Endothelial cell of umbilical vein (primary cell): ENCODE results near the gene MKNK1. TPM values are rescaled to one million over a fixed set of nuclear protein-coding genes. Genes with fewer than 3 reads are reported as not detected.

ENCODE experiments used
- BruUV-seq: library from RNA; stranded (reverse); fragments of 400-500 nt; replicated peaks from 2 replicates; lab custom pipeline; 2021; lab: Mats Ljungman, UMichigan
- CTCF ChIA-PET: fragments of 300-600, 350-600 bp; sonication (Branson Sonifier 250); formaldehyde crosslinking; loops from one replicate; lab custom pipeline; 2021; ENCODE audit warnings: antibody characterized with exemption, inconsistent platforms; lab: Charles Lee
- POLR2A ChIA-PET: fragments of 300-600, 350-600 bp; sonication (Branson Sonifier 250); formaldehyde crosslinking; loops from one replicate; lab custom pipeline; 2021; ENCODE audit warnings: antibody characterized with exemption, inconsistent platforms; lab: Charles Lee
- DNase-seq: peaks from one replicate; pipeline ENCODE4 v3.0.0-alpha.2; 2011; ENCODE audit warnings: low read depth, low spot score
- FAIRE-seq: peaks from 2 replicates; lab custom pipeline; 2011; peaks lifted over from hg19 to GRCh38; lab: Jason Lieb, UNC
- H2AFZ ChIP-seq: 2 replicates; pipeline ENCODE4 v1.6.0; 2012; ENCODE audit warnings: low read depth, low read length, control low read depth, inconsistent platforms
- H3K27ac ChIP-seq: 2 replicates; pipeline ENCODE4 v1.5.1; 2011; ENCODE audit warnings: low read depth, mild to moderate bottlenecking, control low read depth, low read length, moderate library complexity; ENCODE audit not compliant: insufficient read depth
- H3K27me3 ChIP-seq, 2 experiments: 2 replicates each; pipeline versions ENCODE4 v1.6.0 to v1.6.1; 2011; ENCODE audit warnings: low read length in 2 of 2, mixed read lengths in 1 of 2; ENCODE audit not compliant: control insufficient read depth in 2 of 2, insufficient read depth in 2 of 2
- H3K36me3 ChIP-seq, 2 experiments: 2 replicates in 1 of 2; 3 replicates in 1 of 2; pipeline ENCODE4 v1.5.1; 2011; ENCODE audit warnings: low read length in 2 of 2, mild to moderate bottlenecking in 1 of 2, moderate library complexity in 1 of 2; ENCODE audit not compliant: control insufficient read depth in 2 of 2, insufficient read depth in 2 of 2; ENCODE audit errors: extremely low read depth in 1 of 2
- H3K4me1 ChIP-seq: 3 replicates; pipeline ENCODE4 v1.5.1; 2011; ENCODE audit warnings: mild to moderate bottlenecking, low read length; ENCODE audit not compliant: control insufficient read depth, insufficient read depth; ENCODE audit errors: extremely low read depth
- H3K4me2 ChIP-seq: 2 replicates; pipeline ENCODE4 v1.6.1; 2011; ENCODE audit warnings: low read length, control low read depth, mixed read lengths; ENCODE audit not compliant: insufficient read depth
- H3K4me3 ChIP-seq, 3 experiments: fragments of 200-600 bp in 1 of 3; sonication (generic), shearing (Covaris generic) in 1 of 3; replicated peaks in 1 of 3; 2 replicates each; pipeline ENCODE4 v1.5.1; 2011 to 2016; ENCODE audit warnings: control low read depth in 3 of 3, low read length in 3 of 3, mild to moderate bottlenecking in 2 of 3, inconsistent platforms in 1 of 3, low read depth in 1 of 3, moderate library complexity in 1 of 3; ENCODE audit not compliant: insufficient read depth in 1 of 3
- H3K79me2 ChIP-seq: 2 replicates; pipeline ENCODE4 v1.6.0; 2012; ENCODE audit warnings: low read length, inconsistent platforms; ENCODE audit not compliant: control insufficient read depth, insufficient read depth
- H3K9ac ChIP-seq: replicated peaks from 2 replicates; pipeline ENCODE3; 2011; ENCODE audit warnings: low read length, control low read depth; ENCODE audit not compliant: insufficient read depth; ENCODE audit errors: extremely low read depth
- H3K9me1 ChIP-seq: replicated peaks from 3 replicates; pipeline ENCODE4 v1.6.0; 2011; ENCODE audit warnings: mild to moderate bottlenecking, low read length; ENCODE audit not compliant: control insufficient read depth, insufficient read depth; ENCODE audit errors: extremely low read depth
- H3K9me3 ChIP-seq: replicated peaks from 2 replicates; pipeline ENCODE4 v1.5.1; 2012; ENCODE audit warnings: low read length, inconsistent platforms; ENCODE audit not compliant: control insufficient read depth, insufficient read depth
- H4K20me1 ChIP-seq: replicated peaks from 2 replicates; pipeline ENCODE3; 2011; ENCODE audit warnings: mild to moderate bottlenecking, low read length; ENCODE audit not compliant: control insufficient read depth, insufficient read depth; ENCODE audit errors: extremely low read depth
- EZH2 ChIP-seq: IDR thresholded peaks from 2 replicates; pipeline ENCODE4 v1.6.1; 2012; ENCODE audit warnings: borderline replicate concordance, low read depth, mild to moderate bottlenecking, moderate library complexity, low read length, inconsistent platforms; ENCODE audit not compliant: severe bottlenecking
- FOS ChIP-seq: IDR thresholded peaks from 2 replicates; pipeline ENCODE4 v1.6.1; 2011; ENCODE audit warnings: mild to moderate bottlenecking, low read length, moderate library complexity, borderline replicate concordance; ENCODE audit not compliant: insufficient read depth
- GATA2 ChIP-seq: IDR thresholded peaks from 2 replicates; pipeline ENCODE4 v1.7.0; 2011; ENCODE audit warnings: low read depth, mild to moderate bottlenecking, moderate library complexity, mixed read lengths, low read length; ENCODE audit not compliant: insufficient read length, insufficient read depth
- JUN ChIP-seq: IDR thresholded peaks from 2 replicates; pipeline ENCODE4 v1.6.1; 2011; ENCODE audit warnings: borderline replicate concordance, low read depth; ENCODE audit not compliant: insufficient read length, insufficient read depth
- MYC ChIP-seq: IDR thresholded peaks from one replicate; pipeline ENCODE4 v1.6.1; 2011; ENCODE audit warnings: mild to moderate bottlenecking, low read depth, low read length
- POLR2A ChIP-seq: IDR thresholded peaks from 2 replicates; pipeline ENCODE4 v1.6.1; 2012; ENCODE audit warnings: low read depth, mild to moderate bottlenecking, control low read depth, low read length
- POLR2AphosphoS5 ChIP-seq: IDR thresholded peaks from 2 replicates; pipeline ENCODE4 v1.6.1; 2012; ENCODE audit warnings: low read depth, mild to moderate bottlenecking, control low read depth, low read length, moderate library complexity; ENCODE audit not compliant: insufficient read depth
- dilution Hi-C: fragments of 300-500 bp; cut with MboI; formaldehyde crosslinking; loops from one replicate; pipeline ENCODE4 v1.15.0; 2019; ENCODE audit warnings: low sequenced_read_pairs; ENCODE audit not compliant: extremely low pct_ligation_motif_present
- intact Hi-C: fragments of 100-400 bp; cut with micrococcal nuclease; formaldehyde crosslinking; loops from one replicate; pipeline ENCODE4 v1.10.0; 2022
- polyA plus RNA-seq, 4 experiments: library from polyadenylated mRNA; depleted of rRNA in 3 of 4; stranded (reverse) in 3 of 4; unstranded in 1 of 4; fragments of >200 nt; gene quantifications; 2 replicates each; pipeline versions ENCODE4 v1.2.1 to v1.2.3, GENCODE V29; 2011 to 2012; ENCODE audit warnings: missing spikeins in 1 of 4
- total RNA-seq: library from RNA; stranded (reverse); gene quantifications from 2 replicates; pipeline ENCODE4 v1.2.3, GENCODE V29; 2021
- TF ChIP-seq, protein P1 (sequence below), 2 donors: IDR thresholded peaks; 1 replicate in 1 of 2; 2 replicates in 1 of 2; pipeline ENCODE4 v1.5.1; 2011; ENCODE audit warnings: low read length in 2 of 2, mild to moderate bottlenecking in 2 of 2, moderate library complexity in 2 of 2, control low read depth in 1 of 2, inconsistent platforms in 1 of 2, low read depth in 1 of 2; ENCODE audit not compliant: insufficient read depth in 1 of 2; ENCODE audit errors: extremely low read depth in 1 of 2
- TF ChIP-seq, protein P2 (sequence below): IDR thresholded peaks from 2 replicates; pipeline ENCODE4 v1.6.1; 2011; ENCODE audit not compliant: insufficient read depth, insufficient read length

MKNK1 gene
- total and polyA plus RNA-seq, 2 donors (not counting 3 experiments of a cell fraction or from before 2014, with no cell fraction given) = 32.9 to 42.6 TPM

- CTCF ChIA-PET = interaction anchor here (1.3 to 2.3 kb wide), 2 partner anchors 11 to 135 kb away, joined by 3 to 6 read pairs; no protein-coding TSS in a partner anchor
- POLR2A ChIA-PET = no interaction called here
- no TSS peak for BruUV-seq
These were observed 14.5 kb downstream of the MKNK1 start for GRCh38 chr1:46589529-46589928.

GRCh38 chr1:46587069-46587468 is 17.0 kb downstream of the MKNK1 start:
- FAIRE-seq = no peak
- POLR2A ChIA-PET = no interaction called here
- dilution Hi-C loops = no loop called here
- TF ChIP-seq, protein P1, sequence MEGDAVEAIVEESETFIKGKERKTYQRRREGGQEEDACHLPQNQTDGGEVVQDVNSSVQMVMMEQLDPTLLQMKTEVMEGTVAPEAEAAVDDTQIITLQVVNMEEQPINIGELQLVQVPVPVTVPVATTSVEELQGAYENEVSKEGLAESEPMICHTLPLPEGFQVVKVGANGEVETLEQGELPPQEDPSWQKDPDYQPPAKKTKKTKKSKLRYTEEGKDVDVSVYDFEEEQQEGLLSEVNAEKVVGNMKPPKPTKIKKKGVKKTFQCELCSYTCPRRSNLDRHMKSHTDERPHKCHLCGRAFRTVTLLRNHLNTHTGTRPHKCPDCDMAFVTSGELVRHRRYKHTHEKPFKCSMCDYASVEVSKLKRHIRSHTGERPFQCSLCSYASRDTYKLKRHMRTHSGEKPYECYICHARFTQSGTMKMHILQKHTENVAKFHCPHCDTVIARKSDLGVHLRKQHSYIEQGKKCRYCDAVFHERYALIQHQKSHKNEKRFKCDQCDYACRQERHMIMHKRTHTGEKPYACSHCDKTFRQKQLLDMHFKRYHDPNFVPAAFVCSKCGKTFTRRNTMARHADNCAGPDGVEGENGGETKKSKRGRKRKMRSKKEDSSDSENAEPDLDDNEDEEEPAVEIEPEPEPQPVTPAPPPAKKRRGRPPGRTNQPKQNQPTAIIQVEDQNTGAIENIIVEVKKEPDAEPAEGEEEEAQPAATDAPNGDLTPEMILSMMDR (IDR thresholded peaks at IDR 0.05; ENCODE audit: extremely low read depth in 1 of 2, insufficient read depth in 1 of 2, low read depth in 1 of 2, low read length in 2 of 2) = no peak
- TF ChIP-seq MYC (no peak), FOS (no peak), POLR2AphosphoS5 (no peak), JUN (no peak), POLR2A (no peak), GATA2 (no peak), EZH2 (no peak)
- TF ChIP-seq, protein P2, sequence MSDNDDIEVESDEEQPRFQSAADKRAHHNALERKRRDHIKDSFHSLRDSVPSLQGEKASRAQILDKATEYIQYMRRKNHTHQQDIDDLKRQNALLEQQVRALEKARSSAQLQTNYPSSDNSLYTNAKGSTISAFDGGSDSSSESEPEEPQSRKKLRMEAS = no peak
- Histone ChIP-seq H2AFZ (no peak overlapping the region), H3K4me3 (no peak overlapping the region), H4K20me1 (no peaks in the 10 kb centered on the region), H3K79me2 (no peaks in the 10 kb centered on the region), H3K9me1 (no peaks in the 10 kb centered on the region), H3K36me3 (peaks cover 10 to 15% of the 10 kb centered on the region in 2 experiments), H3K27ac (no peak overlapping the region), H3K4me1 (no peaks in the 10 kb centered on the region), H3K27me3 (no peaks in the 10 kb centered on the region), H3K9ac (no peak overlapping the region), H3K4me2 (no peak overlapping the region), H3K9me3 (no peaks in the 10 kb centered on the region)
- intact Hi-C loops = no loop called here
- no TSS peak for BruUV-seq
- no peak for DNase-seq
- CTCF ChIA-PET = no interaction called here

More at GRCh38 chr1:46589529-46589928, 14.5 kb downstream of the MKNK1 start:
- no peak for FAIRE-seq
- no peaks in the 10 kb centered on the region for H3K9me3 ChIP-seq
- H3K4me2 ChIP-seq = no peak overlapping the region
- DNase-seq = no peak
- H3K79me2 ChIP-seq = no peaks in the 10 kb centered on the region
- H3K27ac ChIP-seq = no peak overlapping the region
- dilution Hi-C loops = no loop called here
- H3K4me3 ChIP-seq = no peak overlapping the region
- H3K9me1 ChIP-seq = no peaks in the 10 kb centered on the region
- intact Hi-C loops = no loop called here
- H3K4me1 ChIP-seq = no peaks in the 10 kb centered on the region
- H3K27me3 ChIP-seq = no peaks in the 10 kb centered on the region
- H4K20me1 ChIP-seq = no peaks in the 10 kb centered on the region
- H3K36me3 ChIP-seq = peaks cover 5 to 20% of the 10 kb centered on the region in 2 experiments
- TF ChIP-seq EZH2 (no peak), POLR2A (no peak), GATA2 (no peak)
- TF ChIP-seq, protein P2 = no peak
- H2AFZ ChIP-seq = no peak overlapping the region
- no peak overlapping the region for H3K9ac ChIP-seq
